DMS 273 (cell line): Measurements from ENCODE around the gene C1GALT1C1.

Source experiments
- DNase-seq: peaks from one replicate; lab custom pipeline; 2025; ENCODE audit not compliant: unreplicated experiment; lab: John Stamatoyannopoulos, UW

C1GALT1C1 gene

DNA sequence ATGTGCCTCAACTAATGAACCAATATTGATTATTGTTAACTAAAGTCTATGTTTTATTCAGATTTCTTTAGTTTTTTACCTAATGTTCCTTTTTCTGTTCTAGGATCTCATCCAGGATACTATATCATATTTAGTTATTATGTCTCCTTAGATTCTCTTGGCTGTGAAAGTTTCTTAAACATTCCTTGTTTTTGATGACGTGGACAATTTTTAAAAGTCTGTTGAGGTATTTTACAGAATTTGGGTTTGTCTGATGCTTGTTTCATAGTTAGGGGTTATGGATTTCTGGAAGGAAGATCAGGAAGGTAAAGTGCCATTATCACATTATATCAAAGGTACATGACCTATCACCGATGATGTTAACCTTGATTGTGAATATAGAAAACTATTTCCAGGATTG, 44.2 kb downstream of the C1GALT1C1 start:
- no peak for DNase-seq
